Liver (tissue), 9 donors: ENCODE results near the gene ME1. TPM values are rescaled to one million over a fixed set of nuclear protein-coding genes. Genes with fewer than 3 reads are reported as not detected.

ENCODE experiments used
- DNase-seq: peaks from one replicate; pipeline ENCODE4 v3.0.0-alpha.2; 2017; ENCODE audit warnings: low spot score
- H3K27ac ChIP-seq, 2 donors: one replicate each; pipeline ENCODE4 v1.7.0; 2013; ENCODE audit warnings: inconsistent platforms in 2 of 2, low read length in 2 of 2, control low read depth in 1 of 2, low read depth in 1 of 2, mild to moderate bottlenecking in 1 of 2
- H3K27me3 ChIP-seq, 4 donors: one replicate each; pipeline versions ENCODE4 v1.6.1 to v1.7.0; 2013; ENCODE audit warnings: low read length in 3 of 4, inconsistent platforms in 1 of 4, mild to moderate bottlenecking in 1 of 4, moderate library complexity in 1 of 4; ENCODE audit not compliant: control insufficient read depth in 4 of 4, insufficient read depth in 4 of 4
- H3K36me3 ChIP-seq, 4 donors: one replicate each; pipeline versions ENCODE4 v1.6.1 to v1.7.0; 2013; ENCODE audit warnings: low read length in 3 of 4, mild to moderate bottlenecking in 3 of 4, low read depth in 1 of 4, moderate library complexity in 1 of 4; ENCODE audit not compliant: control insufficient read depth in 4 of 4, insufficient read depth in 3 of 4
- H3K4me1 ChIP-seq, 4 donors: one replicate each; pipeline versions ENCODE4 v1.6.1 to v1.7.0; 2013; ENCODE audit warnings: low read length in 3 of 4, mild to moderate bottlenecking in 3 of 4, moderate library complexity in 1 of 4; ENCODE audit not compliant: control insufficient read depth in 4 of 4, insufficient read depth in 4 of 4
- H3K4me3 ChIP-seq, 3 donors: one replicate each; pipeline versions ENCODE4 v1.6.1 to v1.7.0; 2013; ENCODE audit warnings: low read length in 3 of 3, control low read depth in 1 of 3, low read depth in 1 of 3, mild to moderate bottlenecking in 1 of 3
- H3K9ac ChIP-seq, 2 donors: one replicate each; pipeline ENCODE4 v1.7.0; 2013; ENCODE audit warnings: low read length in 2 of 2, mild to moderate bottlenecking in 2 of 2, moderate library complexity in 2 of 2, control low read depth in 1 of 2, low read depth in 1 of 2
- H3K9me3 ChIP-seq, 4 donors: one replicate each; pipeline versions ENCODE4 v1.6.1 to v1.7.0; 2013; ENCODE audit warnings: low read length in 3 of 4; ENCODE audit not compliant: control insufficient read depth in 4 of 4
- CTCF ChIP-seq: fragments of 150-350 bp; IDR thresholded peaks from 2 replicates; pipeline ENCODE4 v1.5.1; 2017; ENCODE audit warnings: improper control_type of control experiment, low read depth, low read length; ENCODE audit not compliant: missing input control
- FOXA2 ChIP-seq: IDR thresholded peaks from 2 replicates; pipeline ENCODE4 v1.6.1; 2016; ENCODE audit warnings: antibody characterized with exemption
- GABPA ChIP-seq, 2 donors: IDR thresholded peaks in 1 of 2; conservative IDR thresholded peaks in 1 of 2; 2 replicates each; pipeline ENCODE4 v1.6.1; 2016; ENCODE audit warnings: antibody characterized with exemption in 2 of 2, mild to moderate bottlenecking in 1 of 2, moderate library complexity in 1 of 2
- HNF4A ChIP-seq, 2 donors: conservative IDR thresholded peaks; 2 replicates each; pipeline ENCODE4 v1.6.1; 2016; ENCODE audit warnings: antibody characterized with exemption in 2 of 2, mild to moderate bottlenecking in 2 of 2
- HNF4G ChIP-seq: IDR thresholded peaks from 2 replicates; pipeline ENCODE4 v1.6.1; 2016; ENCODE audit warnings: antibody characterized with exemption
- JUND ChIP-seq, 2 donors: IDR thresholded peaks; 2 replicates each; pipeline ENCODE4 v1.6.1; 2016; ENCODE audit warnings: antibody characterized with exemption in 2 of 2
- MAX ChIP-seq: IDR thresholded peaks from 2 replicates; pipeline ENCODE4 v1.6.1; 2016; ENCODE audit warnings: antibody characterized with exemption
- NR2F2 ChIP-seq: IDR thresholded peaks from 2 replicates; pipeline ENCODE4 v1.6.1; 2016; ENCODE audit warnings: antibody characterized with exemption
- RAD21 ChIP-seq, 2 donors: IDR thresholded peaks; 2 replicates each; pipeline ENCODE4 v1.6.1; 2016; ENCODE audit warnings: antibody characterized with exemption in 2 of 2, mild to moderate bottlenecking in 2 of 2
- REST ChIP-seq: IDR thresholded peaks from 2 replicates; pipeline ENCODE4 v1.6.1; 2016; ENCODE audit warnings: antibody characterized with exemption, mild to moderate bottlenecking
- RXRA ChIP-seq, 2 donors: IDR thresholded peaks; 2 replicates each; pipeline ENCODE4 v1.6.1; 2017 to 2018; ENCODE audit warnings: antibody characterized with exemption in 2 of 2, mild to moderate bottlenecking in 1 of 2
- SP1 ChIP-seq: IDR thresholded peaks from 2 replicates; pipeline ENCODE4 v1.6.1; 2018; ENCODE audit warnings: antibody characterized with exemption, mild to moderate bottlenecking
- TAF1 ChIP-seq: conservative IDR thresholded peaks from 2 replicates; pipeline ENCODE4 v1.6.1; 2016; ENCODE audit warnings: antibody characterized with exemption, mild to moderate bottlenecking
- YY1 ChIP-seq: IDR thresholded peaks from 2 replicates; pipeline ENCODE4 v1.6.1; 2016; ENCODE audit warnings: antibody characterized with exemption, mild to moderate bottlenecking
- ZBTB33 ChIP-seq: IDR thresholded peaks from 2 replicates; pipeline ENCODE4 v1.6.1; 2016; ENCODE audit warnings: antibody characterized with exemption
- WGBS: extraction: QIAGEN DNeasy Blood & Tissue Kit; methylation state at CpG from one replicate; pipeline ENCODE4 v1.1.7; 2013; 5-methylcytosine and 5-hydroxymethylcytosine counted together
- polyA plus RNA-seq, 2 donors: library from polyadenylated mRNA; stranded (reverse) in 1 of 2; unstranded in 1 of 2; fragments of 200-250 nt in 1 of 2; fragments of >200 nt in 1 of 2; fragmentation: Nextera tagmentation in 1 of 2; extraction: Ambion mirVana in 1 of 2; gene quantifications; one replicate each; pipeline versions ENCODE4 v1.2.1 to v1.2.3, GENCODE V29; 2013 to 2015
- total RNA-seq, 2 donors: library from RNA; depleted of rRNA; stranded (reverse); fragments of >200 nt; gene quantifications; one replicate each; pipeline ENCODE4 v1.2.3, GENCODE V29; 2014
- donor health status: healthy.
- donor health status: healthy.
- donor health status: healthy.
- donor health status: healthy.
- donor health status: healthy.

The ME1 gene
- total and polyA plus RNA-seq, 4 donors = 4.3 to 7.8 (median 5.5) TPM

- Histone ChIP-seq H3K4me3 (no peak overlapping the region), H3K27ac (no peak overlapping the region), H3K9me3 (no peaks in the 10 kb centered on the region), H3K4me1 (no peaks in the 10 kb centered on the region), H3K27me3 (no peaks in the 10 kb centered on the region), H3K9ac (no peak overlapping the region), H3K36me3 (no peaks in the 10 kb centered on the region)
- 78% methylated on average over 1 of the region's 1 CpG for WGBS
- DNase-seq = no peak
- no peak for TF ChIP-seq YY1
- TF ChIP-seq MAX = no peak
These were observed 157.3 kb downstream of the ME1 start for GRCh38 chr6:83273596-83273995.

DNA sequence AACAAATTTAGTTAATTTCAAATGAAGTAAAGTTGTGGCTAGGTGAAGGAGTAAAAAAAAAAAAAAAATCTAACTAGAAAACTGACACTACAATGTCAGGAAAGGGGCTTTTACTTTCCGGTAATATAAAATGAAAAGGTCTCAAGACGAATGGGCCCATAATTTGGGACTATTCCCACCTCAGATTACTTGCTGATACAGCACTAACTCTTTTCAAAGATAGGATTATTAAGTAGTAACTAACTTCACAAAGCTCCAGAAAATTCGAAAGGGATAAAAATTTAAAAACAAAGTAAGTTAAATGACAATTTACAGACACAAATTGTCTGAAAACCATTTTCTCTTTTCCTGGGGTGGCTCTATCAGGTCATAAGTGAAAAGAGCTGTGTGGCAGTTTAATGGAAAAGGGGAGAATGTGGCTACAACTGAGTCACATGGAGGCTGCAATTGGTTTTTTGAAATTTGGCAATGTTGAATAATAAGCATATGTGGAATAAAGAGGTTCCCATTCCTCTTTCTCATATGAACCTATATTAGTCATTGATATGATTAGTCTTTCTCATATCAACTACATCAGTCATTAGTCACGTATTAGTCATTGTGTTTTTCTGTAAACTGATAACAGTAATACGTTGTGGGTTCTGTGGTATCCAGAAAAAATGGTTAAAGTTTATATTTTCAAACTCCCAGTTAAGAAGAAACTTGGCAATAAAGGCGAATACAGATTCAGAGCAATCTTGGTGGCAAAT is 159.7 kb downstream of the ME1 start:
- no peak for DNase-seq
- Histone ChIP-seq H3K4me1 (no peaks in the 10 kb centered on the region), H3K36me3 (no peaks in the 10 kb centered on the region), H3K9me3 (no peaks in the 10 kb centered on the region), H3K9ac (no peak overlapping the region), H3K27me3 (no peaks in the 10 kb centered on the region), H3K27ac (no peak overlapping the region), H3K4me3 (no peak overlapping the region)
- no peak for TF ChIP-seq TAF1
- no peak for TF ChIP-seq FOXA2
- TF ChIP-seq REST = no peak
- TF ChIP-seq CTCF = no peak
- TF ChIP-seq GABPA (IDR thresholded peaks at IDR 0.05 in 1 of 2, conservative IDR thresholded peaks at IDR 0.05 in 1 of 2) = no peak
- 83% methylated on average over 6 of the region's 6 CpGs for WGBS

DNA sequence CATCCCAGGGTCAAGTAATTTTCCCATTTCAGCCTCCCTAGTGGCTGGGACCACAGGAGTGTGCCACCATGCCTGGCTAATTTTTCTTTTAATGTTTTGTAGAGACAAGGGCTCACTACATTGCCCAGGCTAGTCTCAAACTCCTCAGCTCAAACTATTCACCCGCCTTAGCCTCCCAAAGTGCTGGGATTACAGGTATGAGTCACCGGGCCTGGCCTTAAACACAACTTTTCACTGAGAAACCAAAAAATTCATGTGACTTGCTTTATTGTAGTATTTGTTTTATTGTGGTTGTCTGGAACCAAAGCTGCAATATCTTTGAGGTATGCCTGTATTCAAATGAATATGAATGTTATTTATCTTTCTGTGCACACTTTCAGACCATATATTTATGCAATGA is 165.5 kb downstream of the ME1 start:
- no peaks in the 10 kb centered on the region for H3K27me3 ChIP-seq
- DNase-seq = no peak
- 90% methylated on average over 2 of the region's 2 CpGs for WGBS
- no peaks in the 10 kb centered on the region for H3K4me1 ChIP-seq
- H3K9me3 ChIP-seq = peaks cover 0 to 1% (median 0%) of the 10 kb centered on the region in 4 donors
- no peak overlapping the region for H3K9ac ChIP-seq
- H3K27ac ChIP-seq = no peak overlapping the region
- H3K4me3 ChIP-seq = no peak overlapping the region
- TF ChIP-seq JUND (IDR thresholded peaks at IDR 0.05) = no peak
- TF ChIP-seq YY1 = no peak
- TF ChIP-seq HNF4A (conservative IDR thresholded peaks at IDR 0.05) = no peak
- TF ChIP-seq RAD21 (IDR thresholded peaks at IDR 0.05) = no peak
- TF ChIP-seq RXRA (IDR thresholded peaks at IDR 0.05) = no peak
- TF ChIP-seq SP1 = no peak
- TF ChIP-seq ZBTB33 = no peak
- TF ChIP-seq FOXA2 = no peak
- no peak for TF ChIP-seq TAF1
- TF ChIP-seq GABPA (IDR thresholded peaks at IDR 0.05 in 1 of 2, conservative IDR thresholded peaks at IDR 0.05 in 1 of 2) = no peak
- no peak for TF ChIP-seq NR2F2
- TF ChIP-seq HNF4G = no peak
- no peaks in the 10 kb centered on the region for H3K36me3 ChIP-seq
